ENCODE results near the gene FOXD2. TPM values are rescaled to one million over a fixed set of nuclear protein-coding genes. Genes with fewer than 3 reads are reported as not detected.

The FOXD2 gene
- total and polyA plus RNA-seq, 5 donors from 2014 or later = 0.10 to 0.74 (median 0.22) TPM

DNA sequence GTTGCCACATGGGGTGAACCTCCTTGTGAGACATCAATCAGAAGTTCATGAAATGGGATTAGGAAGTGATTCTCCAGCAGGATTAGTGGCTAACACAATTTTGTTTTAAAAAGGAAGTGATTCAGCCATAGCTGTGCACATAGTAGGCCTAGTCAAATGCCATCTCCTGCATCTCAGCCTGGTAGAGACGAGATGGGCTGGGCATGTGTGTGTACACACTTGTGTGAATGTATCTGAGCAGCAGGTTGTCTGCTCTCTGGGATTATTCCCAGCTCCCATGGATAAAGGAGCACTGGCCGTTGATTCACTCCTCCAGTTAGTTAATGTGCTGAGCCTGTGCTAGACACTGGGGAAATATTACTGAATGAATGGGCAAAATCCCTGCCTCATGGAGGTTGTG is 19.7 kb upstream of the FOXD2 start:
- Histone ChIP-seq H3K36me3 (ENCODE audit: control insufficient read depth, insufficient read depth, low read length) (no peaks in the 10 kb centered on the region), H3K9me3 (ENCODE audit: control insufficient read depth in 2 of 2, low read length in 2 of 2) (no peaks in the 10 kb centered on the region), H3K4me1 (ENCODE audit: control insufficient read depth, insufficient read depth, low read length, poor library complexity, severe bottlenecking) (no peaks in the 10 kb centered on the region), H3K27me3 (ENCODE audit: control insufficient read depth, insufficient read depth, low read length) (peaks cover 19% of the 10 kb centered on the region), H3K4me3 (ENCODE audit: low read depth, low read length) (no peak overlapping the region), H3K27ac (ENCODE audit: insufficient read depth, low read length, poor library complexity, severe bottlenecking) (no peak overlapping the region)
- H3K27me3 Mint-ChIP-seq = peaks cover 37% of the 10 kb centered on the region
- peaks cover 0 to 2% (median 0%) of the 10 kb centered on the region in 7 donors for H3K9me3 Mint-ChIP-seq
- H3K4me3 Mint-ChIP-seq = peak overlapping the region in 1 of 4 donors; percentile 59
- peaks cover 0 to 12% (median 2%) of the 10 kb centered on the region in 4 donors for H3K4me1 Mint-ChIP-seq
- no peaks in the 10 kb centered on the region for H3K36me3 Mint-ChIP-seq
- peak overlapping the region in 1 of 3 donors; percentile 39 for H3K27ac Mint-ChIP-seq
- ATAC-seq (ENCODE audit: low read depth in 2 of 2) (no peak), DNase-seq (no peak)

GRCh38 chr1:47418681-47419325 is 19.0 kb upstream of the FOXD2 start:
- Mint-ChIP-seq H3K9me3 (peaks cover 0 to 2% (median 0%) of the 10 kb centered on the region in 7 donors), H3K27me3 (peaks cover 37% of the 10 kb centered on the region), H3K4me1 (peaks cover 0 to 12% (median 2%) of the 10 kb centered on the region in 4 donors), H3K4me3 (no peak overlapping the region), H3K27ac (no peak overlapping the region), H3K36me3 (no peaks in the 10 kb centered on the region)
- no peaks in the 10 kb centered on the region for H3K4me1 ChIP-seq (ENCODE audit: control insufficient read depth, insufficient read depth, low read length, poor library complexity, severe bottlenecking)
- no peaks in the 10 kb centered on the region for H3K36me3 ChIP-seq (ENCODE audit: control insufficient read depth, insufficient read depth, low read length)
- peaks cover 19% of the 10 kb centered on the region for H3K27me3 ChIP-seq (ENCODE audit: control insufficient read depth, insufficient read depth, low read length)
- H3K27ac ChIP-seq (ENCODE audit: insufficient read depth, low read length, poor library complexity, severe bottlenecking) = no peak overlapping the region
- ATAC-seq (ENCODE audit: low read depth in 2 of 2) (no peak), DNase-seq (no peak)
- no peak overlapping the region for H3K4me3 ChIP-seq (ENCODE audit: low read depth, low read length)
- no peaks in the 10 kb centered on the region for H3K9me3 ChIP-seq (ENCODE audit: control insufficient read depth in 2 of 2, low read length in 2 of 2)

GRCh38 chr1:47420547-47420946 is 17.3 kb upstream of the FOXD2 start:
- peaks cover 0 to 2% (median 0%) of the 10 kb centered on the region in 7 donors for H3K9me3 Mint-ChIP-seq
- peaks cover 30% of the 10 kb centered on the region for H3K27me3 Mint-ChIP-seq
- peaks cover 0 to 12% (median 2%) of the 10 kb centered on the region in 4 donors for H3K4me1 Mint-ChIP-seq
- Histone ChIP-seq H3K4me3 (ENCODE audit: low read depth, low read length) (no peak overlapping the region), H3K27me3 (ENCODE audit: control insufficient read depth, insufficient read depth, low read length) (peaks cover 11% of the 10 kb centered on the region), H3K27ac (ENCODE audit: insufficient read depth, low read length, poor library complexity, severe bottlenecking) (no peak overlapping the region), H3K4me1 (ENCODE audit: control insufficient read depth, insufficient read depth, low read length, poor library complexity, severe bottlenecking) (no peaks in the 10 kb centered on the region), H3K36me3 (ENCODE audit: control insufficient read depth, insufficient read depth, low read length) (no peaks in the 10 kb centered on the region), H3K9me3 (ENCODE audit: control insufficient read depth in 2 of 2, low read length in 2 of 2) (no peaks in the 10 kb centered on the region)
- H3K36me3 Mint-ChIP-seq = no peaks in the 10 kb centered on the region
- DNase-seq = no peak
- no peak overlapping the region for H3K4me3 Mint-ChIP-seq
- H3K27ac Mint-ChIP-seq = no peak overlapping the region
- ATAC-seq (ENCODE audit: low read depth in 2 of 2) = no peak

DNA sequence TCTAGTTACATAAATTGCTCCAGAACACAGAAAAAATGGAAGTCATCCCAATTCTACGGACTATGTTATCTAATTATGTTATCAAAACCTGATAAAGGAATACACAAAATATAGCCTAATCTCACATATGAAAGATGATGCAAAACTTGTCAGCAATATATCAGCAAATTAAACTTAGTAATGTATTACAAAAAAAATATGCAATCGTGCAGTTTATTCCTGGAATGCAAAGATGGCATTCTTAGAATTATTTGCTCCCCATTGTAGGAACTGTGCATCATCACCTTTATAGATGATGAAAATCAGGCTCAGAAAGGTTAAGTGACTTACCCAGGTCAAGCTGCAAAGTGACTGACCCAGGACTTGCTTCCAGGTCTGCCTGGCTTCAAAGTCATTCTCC is 14.0 kb upstream of the FOXD2 start:
- H3K27me3 Mint-ChIP-seq = peaks cover 9% of the 10 kb centered on the region
- peaks cover 0 to 2% (median 0%) of the 10 kb centered on the region in 4 donors for H3K4me1 Mint-ChIP-seq

GRCh38 chr1:47424336-47424982 is 13.4 kb upstream of the FOXD2 start:
- no peaks in the 10 kb centered on the region for H3K27me3 ChIP-seq (ENCODE audit: control insufficient read depth, insufficient read depth, low read length)
- H3K4me1 Mint-ChIP-seq = peaks cover 0 to 2% (median 0%) of the 10 kb centered on the region in 4 donors
- H3K4me3 Mint-ChIP-seq = no peak overlapping the region
- DNase-seq (no peak), ATAC-seq (ENCODE audit: low read depth in 2 of 2) (no peak)
- H3K4me3 ChIP-seq (ENCODE audit: low read depth, low read length) = no peak overlapping the region
- peaks cover 5% of the 10 kb centered on the region for H3K27me3 Mint-ChIP-seq
- H3K36me3 Mint-ChIP-seq = peaks cover 6% of the 10 kb centered on the region
- H3K27ac ChIP-seq (ENCODE audit: insufficient read depth, low read length, poor library complexity, severe bottlenecking) = no peak overlapping the region
- no peaks in the 10 kb centered on the region for H3K36me3 ChIP-seq (ENCODE audit: control insufficient read depth, insufficient read depth, low read length)
- H3K27ac Mint-ChIP-seq = no peak overlapping the region
- H3K9me3 Mint-ChIP-seq = no peaks in the 10 kb centered on the region
- H3K4me1 ChIP-seq (ENCODE audit: control insufficient read depth, insufficient read depth, low read length, poor library complexity, severe bottlenecking) = no peaks in the 10 kb centered on the region
- H3K9me3 ChIP-seq (ENCODE audit: control insufficient read depth in 2 of 2, low read length in 2 of 2) = no peaks in the 10 kb centered on the region

More for the DNA sequence above, 14.0 kb upstream of the FOXD2 start:
- H3K4me1 ChIP-seq (ENCODE audit: control insufficient read depth, insufficient read depth, low read length, poor library complexity, severe bottlenecking) = no peaks in the 10 kb centered on the region
- DNase-seq = no peak
- no peak for ATAC-seq (ENCODE audit: low read depth in 2 of 2)
- H3K9me3 Mint-ChIP-seq = no peaks in the 10 kb centered on the region
- no peak overlapping the region for H3K4me3 ChIP-seq (ENCODE audit: low read depth, low read length)
- H3K9me3 ChIP-seq (ENCODE audit: control insufficient read depth in 2 of 2, low read length in 2 of 2) = no peaks in the 10 kb centered on the region
- H3K4me3 Mint-ChIP-seq = no peak overlapping the region
- no peaks in the 10 kb centered on the region for H3K27me3 ChIP-seq (ENCODE audit: control insufficient read depth, insufficient read depth, low read length)
- H3K27ac ChIP-seq (ENCODE audit: insufficient read depth, low read length, poor library complexity, severe bottlenecking) = no peak overlapping the region
- H3K36me3 Mint-ChIP-seq = peaks cover 6% of the 10 kb centered on the region
- no peak overlapping the region for H3K27ac Mint-ChIP-seq
- H3K36me3 ChIP-seq (ENCODE audit: control insufficient read depth, insufficient read depth, low read length) = no peaks in the 10 kb centered on the region

DNA sequence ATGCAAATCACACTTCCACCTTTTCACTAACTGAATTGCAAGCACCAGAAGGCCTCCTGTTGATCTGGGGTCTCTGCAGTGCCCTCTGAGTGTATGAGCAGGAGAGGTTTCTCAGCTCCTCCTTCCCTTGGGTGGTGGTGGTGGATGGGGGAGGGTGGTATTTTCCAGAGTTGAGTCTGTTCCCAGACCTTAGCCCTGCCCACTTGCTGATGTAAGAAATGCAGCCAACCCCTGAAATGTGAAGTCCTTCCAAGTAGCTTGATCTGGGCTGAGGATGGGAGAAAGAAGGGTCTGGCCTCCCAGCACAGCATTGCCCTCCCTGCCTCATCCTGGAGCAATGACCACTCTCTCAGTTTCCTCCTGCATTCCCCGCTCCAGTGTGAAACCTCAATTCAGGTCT is 6.3 kb upstream of the FOXD2 start:
- H3K27ac ChIP-seq (ENCODE audit: insufficient read depth, low read length, poor library complexity, severe bottlenecking) = no peak overlapping the region
- Mint-ChIP-seq H3K9me3 (no peaks in the 10 kb centered on the region), H3K27ac (no peak overlapping the region), H3K36me3 (peaks cover 10% of the 10 kb centered on the region), H3K27me3 (peaks cover 33% of the 10 kb centered on the region), H3K4me3 (no peak overlapping the region), H3K4me1 (peaks cover 4 to 52% (median 30%) of the 10 kb centered on the region in 4 donors)
- H3K9me3 ChIP-seq (ENCODE audit: control insufficient read depth in 2 of 2, low read length in 2 of 2) = no peaks in the 10 kb centered on the region
- H3K4me1 ChIP-seq (ENCODE audit: control insufficient read depth, insufficient read depth, low read length, poor library complexity, severe bottlenecking) = peaks cover 34% of the 10 kb centered on the region
- no peak for DNase-seq
- H3K36me3 ChIP-seq (ENCODE audit: control insufficient read depth, insufficient read depth, low read length) = no peaks in the 10 kb centered on the region
- H3K27me3 ChIP-seq (ENCODE audit: control insufficient read depth, insufficient read depth, low read length) = no peaks in the 10 kb centered on the region
- H3K4me3 ChIP-seq (ENCODE audit: low read depth, low read length) = no peak overlapping the region
- ATAC-seq (ENCODE audit: low read depth in 2 of 2) = no peak

- H3K27ac Mint-ChIP-seq = peak overlapping the region in 1 of 3 donors; percentile 42
- peaks cover 4 to 56% (median 32%) of the 10 kb centered on the region in 4 donors for H3K4me1 Mint-ChIP-seq
- DNase-seq = peak; percentile 38 to 82 (median 67)
- peaks cover 36% of the 10 kb centered on the region for H3K27me3 Mint-ChIP-seq
- peak; percentile 52 to 57 for ATAC-seq (ENCODE audit: low read depth in 2 of 2)
- H3K4me3 ChIP-seq (ENCODE audit: low read depth, low read length) = peak overlapping the region; percentile 43
- H3K9me3 Mint-ChIP-seq = no peaks in the 10 kb centered on the region
- peaks cover 7% of the 10 kb centered on the region for H3K36me3 Mint-ChIP-seq
- H3K4me3 Mint-ChIP-seq = peak overlapping the region; percentile 79 to 89 (median 84)
- no peaks in the 10 kb centered on the region for H3K9me3 ChIP-seq (ENCODE audit: control insufficient read depth in 2 of 2, low read length in 2 of 2)
- H3K27ac ChIP-seq (ENCODE audit: insufficient read depth, low read length, poor library complexity, severe bottlenecking) = no peak overlapping the region
- H3K4me1 ChIP-seq (ENCODE audit: control insufficient read depth, insufficient read depth, low read length, poor library complexity, severe bottlenecking) = peaks cover 42% of the 10 kb centered on the region
- H3K27me3 ChIP-seq (ENCODE audit: control insufficient read depth, insufficient read depth, low read length) = no peaks in the 10 kb centered on the region
- no peaks in the 10 kb centered on the region for H3K36me3 ChIP-seq (ENCODE audit: control insufficient read depth, insufficient read depth, low read length)
Measured at GRCh38 chr1:47432071-47433036, 5.5 kb upstream of the FOXD2 start.
